GM13977 (cell line): ENCODE data around the gene R3HDM1.
"Not testable (repeated sequence)": the region's sequence is repeated elsewhere in the genome, so short reads cannot be mapped to it uniquely, and the experiment has no call there.

Experiments used
- DNase-seq: peaks from one replicate; pipeline ENCODE4 v3.0.0; 2012; ENCODE audit warnings: low spot score
- CTCF ChIP-seq: IDR thresholded peaks from 2 replicates; pipeline ENCODE4 v1.5.1; 2012; ENCODE audit warnings: mild to moderate bottlenecking, control low read depth; ENCODE audit not compliant: insufficient read depth; ENCODE audit errors: extremely low read depth, missing control alignments
- in situ Hi-C: fragments of 300-500 bp; cut with MboI; formaldehyde crosslinking; loops from one replicate; pipeline ENCODE4 v1.12.0; 2022; ENCODE audit warnings: low sequenced_read_pairs, low pct_unique_long_range_greater_than_20kb, mixed read lengths, inconsistent platforms; ENCODE audit not compliant: unreplicated experiment

R3HDM1 gene

GRCh38 chr2:135651717-135652116 lies 120.4 kb downstream of the R3HDM1 start:
- no peak for DNase-seq
- TF ChIP-seq CTCF: no peak
- in situ Hi-C loops: no loop called here

DNA sequence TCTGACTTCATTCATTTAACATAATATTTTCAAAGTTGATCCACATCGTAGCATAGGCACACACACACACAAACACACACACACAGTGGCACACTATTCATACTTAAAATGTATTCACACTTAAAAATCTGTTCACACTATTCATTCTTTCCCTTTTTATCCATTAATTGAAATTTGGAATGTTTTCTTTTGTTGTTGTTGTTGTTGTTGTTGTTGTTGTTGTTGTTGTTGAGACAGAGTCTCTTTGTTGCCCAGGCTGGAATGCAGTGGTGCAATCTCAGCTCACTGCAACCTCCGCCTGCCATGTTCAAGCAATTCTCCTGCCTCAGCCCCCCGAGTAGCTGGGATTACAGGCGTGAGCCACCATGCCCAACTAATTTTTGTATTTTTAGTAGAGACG lies 123.0 kb downstream of the R3HDM1 start:
- DNase-seq, in situ Hi-C loops: not testable (repeated sequence)

GRCh38 chr2:135657806-135658582 lies 126.7 kb downstream of the R3HDM1 start:
- DNase-seq: no peak

GRCh38 chr2:135662088-135662487 lies 130.8 kb downstream of the R3HDM1 start:
- TF ChIP-seq CTCF: no peak
- in situ Hi-C loops: no loop called here
- DNase-seq: no peak

More at GRCh38 chr2:135657806-135658582, 126.7 kb downstream of the R3HDM1 start:
- no peak for TF ChIP-seq CTCF
- in situ Hi-C loops: no loop called here

DNA sequence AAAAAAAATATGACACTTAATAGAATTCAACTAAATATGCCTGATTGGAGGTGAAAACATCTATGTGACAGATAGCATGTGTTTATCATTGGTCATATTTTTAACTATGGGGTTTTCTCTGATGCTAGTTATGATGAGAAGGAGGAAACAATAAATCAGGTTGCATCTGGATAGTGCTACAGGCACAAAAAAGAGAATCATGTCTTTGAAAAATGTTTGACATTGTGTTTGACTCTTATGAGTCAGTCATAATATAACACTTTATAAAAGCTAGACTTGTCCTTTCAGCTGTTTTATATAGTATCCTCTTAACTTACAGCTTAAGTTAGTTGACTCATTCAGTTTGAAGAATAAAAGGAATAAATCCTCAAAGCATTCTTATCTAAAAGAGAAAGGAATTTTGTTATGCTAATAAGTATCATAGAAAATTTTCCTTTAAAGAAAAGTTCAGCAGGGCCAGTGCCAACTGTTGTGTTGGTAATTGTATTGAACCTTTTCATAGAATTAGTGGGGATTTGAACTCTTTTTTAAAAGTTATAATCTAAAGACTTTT lies 131.9 kb downstream of the R3HDM1 start:
- in situ Hi-C loops: no loop called here
- DNase-seq: no peak
- TF ChIP-seq CTCF: no peak

- in situ Hi-C loops: no loop called here
- no peak for TF ChIP-seq CTCF
- DNase-seq: peak; percentile 22
Observed at GRCh38 chr2:135664623-135665068, 133.4 kb downstream of the R3HDM1 start.

DNA sequence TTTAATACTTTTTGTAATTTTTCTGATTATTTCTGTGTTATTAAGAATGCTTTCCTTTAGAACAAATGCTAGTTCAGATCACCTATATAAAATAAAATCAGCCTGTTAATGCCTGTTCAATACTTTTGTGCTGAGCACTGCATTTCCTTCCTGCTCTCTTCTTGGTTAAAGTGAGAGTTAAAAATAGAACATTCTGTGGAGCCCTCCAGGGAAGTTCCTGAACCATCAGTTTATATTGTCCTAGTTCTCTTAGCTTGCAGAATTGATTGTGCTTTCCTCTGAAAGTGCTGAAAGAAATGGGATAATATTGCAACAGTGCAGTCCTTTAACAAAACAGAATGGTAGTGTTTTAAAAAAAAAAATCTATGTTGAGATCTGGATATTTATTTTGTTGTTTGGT lies 135.8 kb downstream of the R3HDM1 start:
- no peak for TF ChIP-seq CTCF
- no peak for DNase-seq
- in situ Hi-C loops: no loop called here
